Endometrium (tissue), 2 donors: ENCODE results near the gene VSTM2B.

Experiments used
- FAIRE-seq: peaks from 2 replicates; lab custom pipeline; 2012; peaks lifted over from hg19 to GRCh38; lab: Jason Lieb, UNC
- donor health status: control.
- donor health status: control.

The VSTM2B gene

GRCh38 chr19:29516358-29516725 lies 9.5 kb upstream of the VSTM2B start:
- FAIRE-seq = no peak

DNA sequence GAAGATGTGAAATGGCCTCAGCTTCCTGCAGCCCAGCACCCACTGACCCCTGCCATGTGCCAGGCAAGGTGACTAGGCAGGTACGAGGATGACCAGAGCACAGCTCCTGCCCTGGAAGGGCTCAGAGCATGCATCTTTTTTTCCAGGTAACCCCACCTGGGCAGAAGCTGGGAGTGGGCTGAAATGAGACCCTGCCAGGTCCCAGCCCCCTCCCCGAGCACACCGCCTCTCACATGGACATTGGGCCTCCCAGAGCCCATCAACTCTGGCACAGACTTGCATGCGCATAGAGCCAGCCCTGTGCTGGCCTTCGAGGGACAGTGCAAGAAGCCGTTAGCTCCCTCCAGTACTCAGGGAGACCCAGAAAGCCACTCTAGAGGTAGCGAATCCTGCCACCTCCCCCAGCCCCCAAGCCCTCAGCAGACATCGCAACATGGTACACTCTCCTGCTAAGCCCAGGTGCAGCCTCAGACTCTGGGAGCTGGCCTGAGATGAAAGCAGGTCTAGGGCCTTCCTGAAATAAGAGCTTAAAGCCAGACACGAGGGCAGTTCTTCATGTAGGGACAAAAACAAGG lies 8.9 kb upstream of the VSTM2B start:
- no peak for FAIRE-seq

- FAIRE-seq = no peak
Observed at GRCh38 chr19:29517412-29517811, 8.4 kb upstream of the VSTM2B start.

DNA sequence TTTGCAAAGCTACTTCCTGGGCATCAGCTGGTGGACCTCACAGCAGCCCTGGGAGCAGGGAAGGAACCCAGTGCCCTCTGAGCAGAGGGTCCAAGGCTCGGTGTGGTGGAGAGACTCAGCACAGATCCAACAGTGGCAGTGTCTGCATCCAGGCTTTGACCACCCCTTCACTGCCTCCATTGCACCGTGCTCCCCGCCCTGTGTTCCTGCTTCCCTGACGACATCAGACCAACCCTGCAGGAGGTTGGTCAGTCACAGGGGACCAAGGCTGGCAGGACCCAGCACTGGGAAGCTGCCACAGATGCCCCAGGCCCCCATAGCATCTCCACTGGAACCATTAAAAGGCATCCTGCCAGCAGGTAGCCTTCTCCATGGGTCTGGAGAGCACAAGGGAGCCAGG lies 7.8 kb upstream of the VSTM2B start:
- FAIRE-seq = no peak

DNA sequence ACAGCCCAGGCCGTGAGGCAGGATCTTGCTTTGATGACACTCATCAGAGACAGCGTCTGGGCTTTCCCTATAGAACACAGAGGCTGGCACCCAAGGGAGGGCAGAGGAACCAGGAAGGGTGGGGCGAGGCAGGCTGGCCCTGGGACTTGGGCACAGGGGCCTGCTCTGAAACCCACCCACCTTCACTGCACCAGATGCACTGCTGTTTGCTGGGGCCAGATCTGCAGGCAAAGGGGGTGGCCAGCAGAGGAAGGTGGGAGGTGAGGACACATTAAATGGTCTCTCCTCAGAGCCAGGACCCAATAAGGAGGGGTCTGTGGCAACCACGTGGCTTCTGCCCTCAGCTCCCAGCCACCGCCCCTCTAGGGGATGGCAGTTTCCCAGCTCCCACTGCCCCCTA lies 6.6 kb upstream of the VSTM2B start:
- FAIRE-seq = no peak

DNA sequence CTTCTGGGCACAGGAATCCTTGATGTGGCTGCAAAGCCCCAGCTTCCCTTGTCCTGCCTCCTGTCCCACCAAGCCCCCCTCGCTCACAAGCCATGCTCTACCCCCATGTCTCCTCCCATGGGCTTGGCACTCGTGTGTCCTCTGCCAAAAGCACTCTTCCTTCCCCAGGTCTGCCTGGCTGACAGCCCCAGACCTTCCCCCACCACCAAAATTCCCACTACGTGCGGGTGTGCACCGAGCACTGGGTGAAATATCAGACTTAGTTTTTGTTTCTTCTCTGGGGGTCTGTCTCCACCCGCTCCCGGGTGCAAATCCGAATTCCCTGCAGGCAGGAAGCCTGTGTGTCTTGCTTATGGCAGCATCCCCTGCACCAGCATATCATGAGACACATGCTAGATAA lies 5.9 kb upstream of the VSTM2B start:
- FAIRE-seq = no peak

DNA sequence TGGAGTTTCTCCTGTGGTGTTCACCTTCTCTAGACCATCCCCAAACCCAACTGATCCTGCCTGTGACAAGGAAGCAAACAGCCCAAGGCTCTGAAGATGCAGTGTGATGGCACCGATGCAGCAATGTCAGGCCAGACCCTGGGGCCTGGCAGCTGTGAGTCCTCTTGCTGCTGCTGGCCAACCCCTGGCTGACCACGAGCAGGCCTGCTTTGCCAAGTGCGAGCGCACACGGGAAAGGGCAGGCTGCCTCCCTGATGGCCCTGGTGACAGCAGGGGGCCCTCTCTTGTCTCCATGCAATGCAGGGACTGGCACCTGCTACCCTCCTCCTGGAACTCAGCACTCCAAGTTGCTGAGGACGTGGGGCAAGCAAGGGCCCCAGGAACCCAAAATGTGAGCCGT lies 5.4 kb upstream of the VSTM2B start:
- no peak for FAIRE-seq

DNA sequence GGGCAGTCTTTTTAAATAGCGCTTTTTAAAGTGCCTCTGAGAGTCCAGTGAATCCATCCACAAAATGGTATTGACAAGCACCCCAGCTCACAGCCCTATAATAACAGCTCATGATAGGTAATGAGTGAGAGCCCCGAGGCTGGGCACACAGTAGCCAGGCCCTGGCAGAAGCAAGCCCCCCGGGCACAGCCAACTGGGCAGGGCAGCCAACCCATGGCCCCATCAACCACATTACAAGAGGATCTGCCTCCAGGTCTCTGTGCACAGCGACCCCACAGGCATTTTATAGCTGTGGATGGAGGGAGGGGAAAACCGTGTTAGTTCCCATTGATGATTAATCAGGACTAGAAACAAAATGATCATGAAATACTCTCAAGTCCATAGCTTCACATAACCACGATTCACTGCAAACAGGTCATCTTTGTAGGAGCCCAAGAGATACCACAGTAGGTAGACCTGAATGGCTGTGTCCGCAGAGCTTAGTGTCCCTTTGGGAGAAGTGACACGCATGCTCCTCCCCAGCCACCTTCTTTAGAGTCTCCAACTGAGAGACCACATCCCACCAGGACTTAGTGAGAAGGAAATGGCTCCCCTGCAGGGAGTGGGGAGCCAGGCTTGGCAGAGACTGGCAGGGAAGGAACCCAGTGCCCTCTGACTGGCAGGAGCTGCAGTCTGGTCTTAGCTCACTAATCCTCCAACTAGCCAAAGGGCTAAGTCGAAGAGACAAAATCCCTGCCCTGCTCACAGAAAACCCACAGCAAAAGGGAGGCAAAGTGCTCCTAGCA lies 4.3 kb upstream of the VSTM2B start:
- FAIRE-seq = no peak

- FAIRE-seq = no peak
Observed at GRCh38 chr19:29523568-29523967, 2.2 kb upstream of the VSTM2B start.

DNA sequence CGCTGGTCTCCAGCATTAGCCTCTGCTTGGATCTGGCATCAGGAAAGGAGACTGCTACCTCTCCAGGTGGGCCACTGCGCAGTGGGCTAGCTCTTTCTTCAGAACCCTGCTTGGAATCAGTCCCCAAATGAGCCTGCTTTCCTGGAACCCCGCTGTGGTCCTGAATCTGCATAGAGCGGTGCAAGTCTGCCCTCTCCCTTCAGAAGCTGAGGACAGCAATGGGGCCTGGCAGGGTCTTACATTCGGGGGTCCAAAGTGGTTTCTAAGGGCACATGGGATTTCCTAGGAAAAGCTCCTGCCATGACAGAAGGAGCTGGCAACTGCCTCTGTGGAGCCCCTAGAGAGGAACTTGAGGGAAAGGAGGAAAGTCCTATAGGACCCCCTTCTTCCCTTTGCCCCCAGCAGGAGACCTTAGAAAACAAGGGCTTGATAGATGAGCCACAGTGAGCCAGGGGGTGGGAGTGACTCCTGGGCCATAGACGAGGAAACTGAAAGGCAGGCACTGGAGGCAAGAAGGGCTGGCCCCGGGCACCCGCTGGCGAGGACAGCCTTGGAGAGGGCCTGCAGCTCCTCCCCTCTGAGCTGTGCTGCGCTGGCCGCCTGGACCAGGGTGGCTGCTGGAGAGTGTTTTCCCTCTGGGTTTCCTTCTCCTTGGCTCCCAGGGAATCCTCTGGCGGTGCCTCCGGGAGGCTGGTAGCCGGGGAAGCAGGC lies 1.4 kb upstream of the VSTM2B start:
- no peak for FAIRE-seq

DNA sequence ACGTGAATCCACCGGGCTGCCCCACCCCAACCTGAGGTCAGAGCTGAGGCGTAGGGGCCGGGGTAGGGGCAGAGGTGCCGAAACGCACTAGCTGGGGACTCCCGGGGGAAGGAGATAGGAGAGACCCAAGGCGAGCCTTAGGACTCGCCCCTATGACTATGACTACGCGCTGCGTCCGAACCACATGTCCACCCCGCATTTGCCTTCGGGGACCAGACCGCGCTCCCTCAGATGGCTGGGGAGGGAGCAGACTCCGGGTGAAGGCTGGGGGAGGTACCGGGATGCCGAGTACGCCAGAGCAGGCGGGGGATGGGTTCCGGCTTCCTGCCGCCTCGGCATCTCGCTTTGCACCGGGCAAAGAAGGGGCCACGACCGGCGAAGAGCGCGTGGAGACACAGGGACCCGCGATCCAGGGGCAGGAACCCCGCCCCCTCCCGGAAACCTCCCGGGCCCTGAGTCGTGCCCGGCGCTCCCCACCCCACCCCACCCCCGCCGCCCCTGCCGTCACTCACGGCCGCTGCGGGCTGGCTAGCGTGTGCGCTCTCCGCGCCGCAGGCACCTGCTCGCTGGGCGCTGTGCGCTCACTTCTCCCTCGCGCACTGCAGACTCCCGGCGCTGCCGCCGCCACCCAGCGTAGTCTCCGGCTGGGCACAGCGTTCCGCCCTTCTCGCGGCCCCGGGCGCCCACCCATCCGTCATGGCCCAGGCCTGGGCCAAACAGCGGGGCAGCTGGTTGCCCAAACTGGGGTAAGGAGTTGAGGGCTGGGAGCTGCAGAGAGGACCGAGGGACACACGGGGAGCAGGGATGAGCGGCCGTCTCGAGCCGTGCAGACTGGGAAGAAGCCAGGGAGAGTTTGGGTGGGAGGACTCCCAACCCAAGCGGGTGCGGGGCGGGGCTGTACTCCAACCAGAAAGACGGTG lies 622 bp upstream of the VSTM2B start:
- FAIRE-seq = no peak

- FAIRE-seq = no peak
Observed at GRCh38 chr19:29526730-29527499, 1.1 kb downstream of the VSTM2B start.

GRCh38 chr19:29527500-29528328 lies 1.9 kb downstream of the VSTM2B start:
- no peak for FAIRE-seq

DNA sequence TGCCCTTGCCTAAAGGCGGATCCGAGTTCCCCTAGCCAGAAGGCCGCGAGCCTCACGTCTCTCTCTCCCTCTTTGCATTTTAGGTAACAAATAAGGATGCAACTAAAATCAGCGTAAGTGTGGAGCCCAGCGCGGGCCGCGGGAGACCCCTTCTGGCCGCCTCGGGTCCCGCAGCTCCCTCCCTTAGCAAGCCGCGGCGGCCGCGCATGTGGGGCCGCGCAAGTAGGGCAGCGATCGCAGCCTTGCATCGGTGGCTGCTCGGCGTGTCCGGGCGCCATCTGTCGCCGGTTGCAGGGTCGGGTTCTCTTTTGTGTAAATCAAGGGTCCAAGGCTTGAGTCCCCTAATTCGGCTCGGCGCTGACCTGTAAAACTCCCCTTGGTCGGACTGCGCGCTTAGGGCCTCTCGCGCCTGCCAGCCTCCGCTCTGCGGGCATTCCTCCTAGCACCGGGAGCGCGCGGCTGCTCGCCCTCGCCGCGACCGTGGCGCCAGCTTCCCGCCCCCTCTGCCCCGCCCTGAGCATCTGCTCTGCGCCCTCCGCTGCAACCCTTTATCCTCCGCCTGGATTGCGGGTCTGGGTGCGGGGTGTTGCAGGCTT lies 2.7 kb downstream of the VSTM2B start:
- FAIRE-seq = no peak

DNA sequence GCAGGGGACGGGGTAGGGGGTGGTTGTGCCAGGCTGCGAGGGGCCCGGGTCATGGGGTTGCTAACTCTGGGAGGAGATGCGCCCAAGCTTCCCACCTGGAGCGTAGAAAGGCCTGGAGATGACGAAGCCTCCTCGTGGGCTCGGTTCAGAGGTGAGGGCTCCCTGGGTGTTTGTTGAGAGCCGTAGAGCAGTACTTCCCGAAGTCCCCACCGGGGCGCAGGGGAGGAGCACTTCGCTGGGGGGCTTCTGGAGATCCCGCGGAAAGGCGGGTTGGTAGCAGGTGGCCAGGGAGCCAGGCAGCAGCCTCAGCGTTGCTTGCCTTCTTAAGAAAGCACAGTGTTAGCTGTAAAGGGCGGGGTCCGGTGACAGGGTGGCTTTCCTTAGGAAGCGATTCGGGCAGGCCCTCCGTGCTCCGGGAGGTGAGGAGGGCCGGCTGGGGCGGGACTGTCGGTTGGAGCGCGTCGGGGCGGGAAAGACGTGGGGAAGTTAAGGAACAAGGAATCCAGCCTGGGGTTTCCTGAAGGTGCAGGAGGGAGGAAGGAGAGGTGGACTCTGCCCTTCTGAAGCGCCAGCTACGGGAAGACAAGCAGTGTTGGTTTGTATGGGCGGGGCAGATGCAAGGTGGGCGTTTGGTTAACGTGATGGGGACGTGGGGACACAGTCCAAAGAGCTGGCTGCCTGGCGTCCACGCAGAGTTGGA lies 3.3 kb downstream of the VSTM2B start:
- no peak for FAIRE-seq

GRCh38 chr19:29529646-29530539 lies 4.1 kb downstream of the VSTM2B start:
- no peak for FAIRE-seq

GRCh38 chr19:29530540-29531457 lies 5.0 kb downstream of the VSTM2B start:
- FAIRE-seq = no peak
